Femur (tissue), 1 donor: ENCODE data around the gene RCC1.
"Not testable (repeated sequence)": the region's sequence is repeated elsewhere in the genome, so short reads cannot be mapped to it uniquely, and the experiment has no call there.

ENCODE experiments used
- DNase-seq: peaks from one replicate; pipeline ENCODE4 v3.0.0-alpha.2; 2017

Gene RCC1

DNA sequence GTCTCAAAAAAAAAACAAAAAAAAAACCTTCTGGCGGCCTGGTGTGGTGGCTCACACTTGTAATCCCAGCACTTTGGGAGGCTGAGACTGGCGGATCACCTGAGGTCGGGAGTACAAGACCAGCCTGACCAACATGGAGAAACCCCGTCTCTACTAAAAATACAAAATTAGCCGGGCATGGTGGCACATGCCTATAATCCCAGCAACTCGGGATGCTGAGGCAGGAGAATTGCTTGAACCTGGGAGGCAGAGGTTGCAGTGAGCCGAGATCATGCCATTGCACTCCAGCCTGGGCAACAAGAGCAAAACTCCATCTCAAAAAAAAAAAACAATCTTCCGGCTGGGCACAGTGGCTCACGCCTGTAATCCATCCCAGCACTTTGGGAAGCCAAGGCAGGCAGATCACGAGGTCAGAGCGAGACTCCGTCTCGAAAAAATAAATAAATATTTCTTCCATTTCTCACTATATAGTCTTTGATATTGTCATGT lies 8.6 kb downstream of the RCC1 start:
- not testable (repeated sequence) for DNase-seq

DNA sequence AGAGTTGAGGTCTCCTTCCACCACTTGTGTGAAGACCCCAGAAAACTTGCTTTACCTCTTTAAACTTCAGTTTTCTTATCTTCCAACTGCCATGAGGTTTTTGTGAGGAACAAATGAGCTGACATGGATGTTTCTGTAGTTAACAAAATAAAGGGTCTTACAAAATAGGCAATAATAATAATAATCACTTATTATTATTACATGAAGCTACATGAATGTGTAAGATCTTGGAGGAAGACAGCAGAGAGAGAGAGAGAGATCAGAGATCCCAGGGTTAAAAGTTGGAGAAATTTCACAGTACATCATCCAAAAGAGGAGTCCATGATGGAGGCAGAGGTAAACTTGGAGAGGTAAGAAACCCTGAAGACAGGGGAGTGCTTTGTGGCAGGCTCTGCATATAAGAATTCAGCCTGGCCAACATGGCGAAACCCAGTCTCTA lies 10.7 kb downstream of the RCC1 start:
- DNase-seq: no peak

DNA sequence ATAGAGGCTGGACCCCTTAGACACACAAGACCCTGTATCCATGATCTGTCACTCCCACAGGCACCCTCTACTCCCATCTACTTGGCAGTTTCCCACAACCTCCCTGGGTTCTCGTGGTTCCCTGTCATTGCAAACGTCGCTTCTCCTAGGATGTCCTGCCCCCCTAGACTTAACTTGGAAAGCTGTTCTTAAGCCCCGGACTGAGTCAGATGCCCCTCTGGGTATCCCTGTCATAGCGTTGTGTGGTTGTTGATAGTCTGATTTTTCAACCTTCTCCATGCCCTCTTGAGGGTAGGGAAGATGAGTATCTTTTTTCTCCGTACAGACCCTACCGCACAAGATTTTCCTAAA lies 11.8 kb downstream of the RCC1 start:
- DNase-seq: peak; percentile 43

DNA sequence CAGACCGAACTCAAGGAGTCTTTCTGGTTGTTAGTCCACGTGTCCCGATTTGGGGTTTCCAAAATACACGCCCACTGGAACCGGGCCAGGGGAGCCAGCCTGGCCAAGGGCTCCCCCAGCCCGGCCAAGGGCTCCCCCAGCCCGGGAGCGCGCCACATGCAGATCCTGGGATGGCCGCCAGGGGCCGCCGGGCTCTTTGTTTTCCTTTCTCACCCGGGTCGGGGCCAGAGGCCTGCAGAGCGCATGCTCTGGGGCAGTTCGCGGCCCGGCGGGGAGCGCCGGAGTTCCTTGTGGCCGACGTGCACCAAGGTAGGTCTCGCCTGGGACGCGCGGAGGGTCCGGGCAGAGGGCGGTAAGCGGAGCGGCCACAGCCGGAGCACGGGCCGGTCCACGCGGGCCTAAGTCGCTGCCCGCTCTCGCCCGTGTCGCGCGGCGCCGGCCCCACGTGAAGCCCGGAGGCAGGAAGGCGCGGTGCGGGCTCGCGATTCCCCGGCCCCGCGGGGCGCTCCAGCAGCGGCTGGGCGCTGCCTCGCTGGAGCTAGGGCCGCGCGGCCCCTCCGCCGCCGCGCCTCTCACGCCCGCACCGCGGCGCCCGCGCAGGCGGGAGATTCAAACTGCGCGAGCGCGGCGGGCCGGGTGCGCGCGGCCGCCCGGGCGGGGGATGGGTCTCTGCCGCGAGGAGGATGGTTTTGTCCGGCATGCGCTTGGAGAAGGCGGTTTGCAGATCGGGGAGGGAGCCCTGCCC lies 12.3 kb downstream of the RCC1 start:
- DNase-seq: peak; percentile 94

- no peak for DNase-seq
Observed at GRCh38 chr1:28518745-28519341, 13.0 kb downstream of the RCC1 start.

GRCh38 chr1:28519946-28520725 lies 14.3 kb downstream of the RCC1 start:
- no peak for DNase-seq

DNA sequence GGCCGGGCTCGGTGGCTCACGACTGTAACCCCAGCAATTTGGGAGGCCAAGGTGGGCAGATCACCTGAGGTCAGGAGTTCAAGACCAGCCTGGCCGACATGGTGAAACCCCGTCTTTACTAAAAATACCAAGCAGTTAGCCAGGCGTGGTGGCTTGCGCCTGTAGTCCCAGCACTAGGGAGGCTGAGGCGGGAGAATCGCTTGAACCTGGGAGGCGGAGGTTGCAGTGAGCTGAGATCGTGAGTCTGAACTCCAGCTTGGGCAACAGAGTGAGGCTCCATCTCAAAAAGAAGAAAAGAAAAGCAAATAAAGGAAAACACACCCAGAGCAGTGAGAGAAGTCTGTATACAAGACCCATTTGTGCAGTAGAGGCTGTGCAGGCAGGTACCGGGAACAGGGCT lies 15.0 kb downstream of the RCC1 start:
- not testable (repeated sequence) for DNase-seq

DNA sequence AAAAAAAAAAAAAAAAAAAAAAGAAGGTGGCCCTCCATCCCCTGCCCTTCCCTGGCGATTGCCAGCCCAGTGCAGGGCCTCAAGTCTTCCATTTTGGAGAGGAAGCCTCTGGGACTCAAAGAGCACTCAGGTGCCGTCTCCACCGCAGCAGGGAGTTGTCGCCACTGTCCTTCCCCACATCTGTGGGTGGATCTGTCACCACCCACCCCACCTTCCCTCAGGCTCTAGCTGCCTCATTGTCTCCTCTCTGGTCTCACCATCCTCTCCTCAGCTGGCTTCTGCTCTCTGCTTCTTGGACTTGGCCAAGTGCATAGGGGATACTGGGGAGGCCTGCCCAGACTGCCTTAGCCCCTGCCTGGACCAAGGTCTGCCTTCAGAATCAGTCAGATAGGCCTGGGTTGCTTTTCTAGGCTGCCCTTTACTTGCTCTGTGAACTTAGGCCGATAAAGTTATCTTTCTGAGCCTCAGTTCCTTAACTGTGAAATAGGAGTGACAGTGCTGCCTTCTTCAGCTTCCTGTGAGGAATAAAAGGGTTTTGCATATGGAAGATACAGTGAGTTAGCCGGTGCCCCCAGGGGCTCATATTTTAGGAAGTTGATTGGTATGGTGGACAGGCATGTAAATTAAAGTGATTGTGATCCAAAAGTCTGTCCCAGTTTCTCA lies 15.8 kb downstream of the RCC1 start:
- no peak for DNase-seq

GRCh38 chr1:28522537-28522936 lies 16.7 kb downstream of the RCC1 start:
- DNase-seq: not testable (repeated sequence)

GRCh38 chr1:28525002-28525642 lies 19.3 kb downstream of the RCC1 start:
- DNase-seq: not testable (repeated sequence)

- DNase-seq: no peak
Observed at GRCh38 chr1:28526886-28527285, 21.0 kb downstream of the RCC1 start.

DNA sequence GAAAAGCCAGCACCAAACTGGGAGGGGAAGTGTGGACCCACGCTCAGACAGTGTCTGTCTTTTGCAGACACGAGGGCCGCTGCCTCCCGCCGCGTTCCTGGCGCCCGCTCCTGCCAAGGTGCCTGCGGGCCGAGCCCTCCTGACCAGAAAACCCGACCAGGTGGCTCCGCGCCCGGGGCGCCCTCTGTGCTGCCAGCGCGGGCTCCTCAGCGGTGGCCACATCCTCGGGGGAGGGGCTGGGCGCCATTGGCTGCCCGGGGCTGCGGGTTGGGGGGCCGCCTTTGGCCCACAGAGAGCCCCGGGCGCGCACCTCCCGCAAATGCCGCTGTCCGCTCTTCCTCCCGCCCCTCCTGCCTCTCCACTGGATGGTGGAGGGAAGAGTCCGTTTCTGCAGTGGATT lies 24.6 kb downstream of the RCC1 start:
- DNase-seq: no peak

DNA sequence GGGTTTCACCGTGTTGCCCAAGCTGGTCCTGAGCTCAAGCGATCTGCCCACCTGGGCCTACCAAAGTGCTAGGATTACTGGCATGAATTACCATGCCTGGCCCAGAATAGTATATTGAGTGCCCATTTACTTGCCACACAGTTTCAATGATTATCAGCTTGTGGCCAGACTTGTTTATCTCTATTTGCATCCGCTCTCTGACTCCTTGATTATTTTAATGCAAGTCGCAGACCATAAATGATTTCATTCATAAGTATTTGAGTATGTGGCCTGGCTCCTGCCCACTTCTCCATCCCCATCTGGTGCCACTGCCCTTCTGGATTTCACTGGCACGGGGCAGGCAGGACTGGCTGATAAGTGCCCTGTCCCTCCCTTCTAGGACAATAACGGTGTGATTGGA lies 28.8 kb downstream of the RCC1 start:
- DNase-seq: no peak

GRCh38 chr1:28535180-28535579 lies 29.3 kb downstream of the RCC1 start:
- DNase-seq: no peak

DNA sequence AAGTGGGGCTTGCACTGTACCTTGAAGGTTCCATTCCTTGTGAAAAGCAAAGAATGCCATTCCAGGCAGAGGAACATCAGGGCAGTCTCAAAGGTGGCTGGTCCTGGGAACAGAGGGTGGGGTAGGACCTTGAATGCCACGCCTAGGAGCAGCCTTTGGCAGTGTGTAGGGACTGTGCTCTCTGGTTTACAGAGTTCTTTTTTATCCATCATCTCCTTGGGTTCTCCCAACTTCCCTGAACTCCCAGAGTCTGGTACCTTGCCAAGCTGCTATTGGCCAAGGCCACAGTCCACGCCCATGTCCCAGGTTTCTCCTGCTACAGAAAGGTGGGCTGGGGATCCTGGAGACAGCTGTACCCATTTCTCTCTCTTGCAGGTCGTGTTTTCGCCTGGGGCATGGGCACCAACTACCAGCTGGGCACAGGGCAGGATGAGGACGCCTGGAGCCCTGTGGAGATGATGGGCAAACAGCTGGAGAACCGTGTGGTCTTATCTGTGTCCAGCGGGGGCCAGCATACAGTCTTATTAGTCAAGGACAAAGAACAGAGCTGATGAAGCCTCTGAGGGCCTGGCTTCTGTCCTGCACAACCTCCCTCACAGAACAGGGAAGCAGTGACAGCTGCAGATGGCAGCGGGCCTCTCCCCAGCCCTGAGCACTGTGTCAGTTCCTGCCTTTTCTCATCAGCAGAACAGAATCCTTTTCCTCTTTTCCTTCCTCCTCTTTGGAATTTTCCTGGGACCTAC lies 31.8 kb downstream of the RCC1 start:
- no peak for DNase-seq

GRCh38 chr1:28538286-28538685 lies 32.4 kb downstream of the RCC1 start:
- DNase-seq: no peak

GRCh38 chr1:28540651-28541050 lies 34.8 kb downstream of the RCC1 start:
- DNase-seq: no peak

DNA sequence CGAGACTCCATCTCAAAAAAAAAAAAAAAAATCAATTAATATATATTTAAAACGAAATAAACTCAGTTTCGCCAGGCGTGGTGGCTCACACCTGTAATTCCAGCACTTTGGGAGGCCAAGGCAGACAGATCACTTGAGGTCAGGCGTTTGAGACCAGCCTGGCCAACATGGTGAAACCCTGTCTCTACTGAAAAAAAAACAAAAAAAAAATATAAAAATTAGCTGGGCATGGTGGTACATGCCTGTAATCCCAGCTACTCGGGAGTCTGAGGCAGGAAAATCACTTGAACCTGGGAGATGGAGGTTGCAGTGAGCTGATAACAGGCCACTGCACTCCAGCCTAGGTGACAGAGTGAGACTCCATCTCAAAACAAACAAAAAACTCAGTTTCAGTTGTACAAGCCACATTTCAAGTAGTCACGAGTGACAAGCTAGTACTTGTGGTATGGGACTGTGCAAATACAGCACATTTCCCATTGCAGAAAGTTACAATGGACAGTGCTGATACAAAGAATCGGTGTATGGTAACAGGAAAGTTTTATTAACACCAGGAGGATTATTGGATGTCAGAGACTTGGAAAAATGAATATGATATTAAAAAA lies 35.7 kb downstream of the RCC1 start:
- not testable (repeated sequence) for DNase-seq

DNA sequence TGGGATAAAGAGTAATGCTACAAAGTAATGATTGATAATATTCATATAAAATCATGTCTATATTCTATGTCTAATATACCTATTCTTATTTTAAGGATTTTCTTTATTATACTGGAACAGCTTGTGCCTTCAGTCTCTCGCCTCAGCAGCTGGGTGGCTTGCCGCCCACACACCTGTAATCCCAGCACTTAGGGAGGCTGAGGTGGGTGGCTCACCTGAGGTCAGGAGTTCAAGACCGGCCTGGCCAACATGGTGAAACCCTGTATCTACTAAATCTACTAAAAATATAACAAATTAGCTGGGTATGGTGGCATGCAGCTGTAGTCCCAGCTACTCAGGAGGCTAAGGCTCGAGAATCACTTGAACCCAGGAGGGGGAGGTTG lies 39.4 kb downstream of the RCC1 start:
- DNase-seq: no peak

DNA sequence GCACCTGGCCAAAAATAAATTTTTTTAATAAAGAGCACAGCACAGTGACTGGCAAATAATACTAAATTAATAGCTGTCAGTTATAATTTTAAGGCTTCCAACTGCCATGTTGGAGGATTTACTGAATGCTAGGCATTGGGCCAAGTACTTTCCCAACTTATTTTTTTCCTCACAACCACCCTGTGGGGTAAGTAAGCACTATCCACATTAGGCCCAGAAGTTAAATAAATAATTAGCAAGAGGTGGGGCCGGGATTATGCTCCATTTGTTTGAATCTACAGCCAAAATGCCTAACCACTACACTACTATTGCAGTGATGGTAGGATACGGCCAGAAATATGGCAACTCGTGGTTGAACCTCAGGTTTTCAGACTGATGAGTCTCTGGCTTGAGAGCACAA lies 42.5 kb downstream of the RCC1 start:
- DNase-seq: no peak

DNA sequence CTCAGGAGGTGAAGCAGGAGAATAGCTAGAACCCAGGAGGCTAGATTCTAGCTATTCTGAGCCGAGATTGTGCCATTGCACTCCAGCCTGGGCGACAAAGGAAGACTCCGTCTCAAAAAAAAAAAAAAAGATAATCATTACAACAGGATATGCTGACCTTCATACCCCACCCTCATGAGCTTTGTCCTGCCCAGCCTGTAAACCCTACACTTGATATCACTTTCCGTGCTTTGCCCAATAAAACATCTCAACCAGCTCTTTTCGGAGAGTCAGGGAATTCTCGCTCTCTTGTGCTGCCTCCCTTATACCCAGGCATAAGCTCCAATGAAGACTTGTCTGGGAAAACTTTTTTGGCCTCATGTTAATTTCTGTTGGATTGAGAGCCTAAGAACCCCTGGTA lies 45.5 kb downstream of the RCC1 start:
- no peak for DNase-seq
